SK-N-SH treated with all-trans-retinoic acid at 6 μM for 48 hours (cell line): ENCODE results near the gene UGT2B7.

Experiments used
- ATAC-seq: fragments of 200-7000 bp; cut with Tn5 transposase; 3 replicates; pipeline ENCODE4 v1.9.1; 2020; ENCODE audit warnings: mild to moderate bottlenecking, moderate library complexity
- ARNTL ChIP-seq: fragments of 450-650 bp; formaldehyde crosslinking; IDR thresholded peaks from 2 replicates; pipeline ENCODE4 v1.5.0; 2020; ENCODE audit warnings: low read depth, mild to moderate bottlenecking, moderate library complexity, borderline replicate concordance
- BACH2 ChIP-seq: fragments of 250-450 bp; sonication (Bioruptor Pico); IDR thresholded peaks from 2 replicates; pipeline ENCODE4 v1.9.0; 2021; ENCODE audit warnings: mild to moderate bottlenecking, borderline replicate concordance
- CSDC2 ChIP-seq: fragments of 250-450 bp; sonication (Bioruptor Pico); IDR thresholded peaks from 2 replicates; pipeline ENCODE4 v1.5.0; 2020; ENCODE audit warnings: mild to moderate bottlenecking, moderate library complexity
- ESRRG ChIP-seq: fragments of 250-450 bp; sonication (Bioruptor Pico); IDR thresholded peaks from 2 replicates; pipeline ENCODE4 v1.6.1; 2021; ENCODE audit warnings: mild to moderate bottlenecking
- ISL1 ChIP-seq: fragments of 250-450 bp; sonication (Bioruptor Pico); IDR thresholded peaks from 2 replicates; pipeline ENCODE4 v2.1.2; 2022; ENCODE audit warnings: mild to moderate bottlenecking, moderate library complexity
- PPARA ChIP-seq: fragments of 250-450 bp; sonication (Bioruptor Pico); IDR thresholded peaks from 2 replicates; pipeline ENCODE4 v1.5.0; 2020; ENCODE audit warnings: mild to moderate bottlenecking, borderline replicate concordance
- RARB ChIP-seq: fragments of 250-450 bp; sonication (Bioruptor Pico); IDR thresholded peaks from 2 replicates; pipeline ENCODE4 v1.8.0; 2021; ENCODE audit warnings: mild to moderate bottlenecking, moderate library complexity
- SNAI2 ChIP-seq: fragments of 250-450 bp; sonication (Bioruptor Pico); IDR thresholded peaks from 2 replicates; pipeline ENCODE4 v1.5.0; 2020; ENCODE audit warnings: mild to moderate bottlenecking, moderate library complexity
- TCF4 ChIP-seq: fragments of 250-450 bp; sonication (Bioruptor Pico); IDR thresholded peaks from 2 replicates; pipeline ENCODE4 v1.8.0; 2021; ENCODE audit warnings: mild to moderate bottlenecking, moderate library complexity, borderline replicate concordance
- TOX ChIP-seq: fragments of 250-450 bp; sonication (Bioruptor Pico); IDR thresholded peaks from 2 replicates; pipeline ENCODE4 v1.8.0; 2021; ENCODE audit warnings: mild to moderate bottlenecking, moderate library complexity, borderline replicate concordance
- ZC3H10 ChIP-seq: fragments of 250-450 bp; sonication (Bioruptor Pico); IDR thresholded peaks from 2 replicates; pipeline ENCODE4 v1.5.1; 2021; ENCODE audit warnings: mild to moderate bottlenecking, moderate library complexity
- ZFP3 ChIP-seq: fragments of 250-450 bp; sonication (Bioruptor Pico); IDR thresholded peaks from 2 replicates; pipeline ENCODE4 v1.5.0; 2020; ENCODE audit warnings: mild to moderate bottlenecking, moderate library complexity
- ZFP30 ChIP-seq: fragments of 450-650 bp; formaldehyde crosslinking; IDR thresholded peaks from 2 replicates; pipeline ENCODE4 v1.5.0; 2022; ENCODE audit warnings: mild to moderate bottlenecking, moderate library complexity
- ZNF565 ChIP-seq: fragments of 450-650 bp; formaldehyde crosslinking; conservative IDR thresholded peaks from 2 replicates; pipeline ENCODE4 v1.5.0; 2020; ENCODE audit warnings: low read depth, mild to moderate bottlenecking, moderate library complexity
- ZNF70 ChIP-seq: fragments of 450-650 bp; formaldehyde crosslinking; IDR thresholded peaks from 2 replicates; pipeline ENCODE4 v1.5.0; 2020; ENCODE audit warnings: mild to moderate bottlenecking, moderate library complexity
- ZNF8 ChIP-seq: fragments of 450-650 bp; formaldehyde crosslinking; IDR thresholded peaks from 2 replicates; pipeline ENCODE4 v1.5.0; 2020; ENCODE audit warnings: mild to moderate bottlenecking, moderate library complexity
- TF ChIP-seq, protein P1 (sequence below): fragments of 250-450 bp; sonication (Bioruptor Pico); IDR thresholded peaks from 2 replicates; pipeline ENCODE4 v1.5.1; 2020; ENCODE audit warnings: low read depth, mild to moderate bottlenecking, moderate library complexity
- TF ChIP-seq, protein P2 (sequence below): fragments of 250-450 bp; sonication (Bioruptor Pico); IDR thresholded peaks from 2 replicates; pipeline ENCODE4 v1.5.1; 2021; ENCODE audit warnings: mild to moderate bottlenecking, moderate library complexity
- TF ChIP-seq, protein P3 (sequence below): fragments of 250-450 bp; sonication (Bioruptor Pico); IDR thresholded peaks from 2 replicates; pipeline ENCODE4 v1.8.0; 2021; ENCODE audit warnings: low read depth, mild to moderate bottlenecking, moderate library complexity, borderline replicate concordance

The UGT2B7 gene

DNA sequence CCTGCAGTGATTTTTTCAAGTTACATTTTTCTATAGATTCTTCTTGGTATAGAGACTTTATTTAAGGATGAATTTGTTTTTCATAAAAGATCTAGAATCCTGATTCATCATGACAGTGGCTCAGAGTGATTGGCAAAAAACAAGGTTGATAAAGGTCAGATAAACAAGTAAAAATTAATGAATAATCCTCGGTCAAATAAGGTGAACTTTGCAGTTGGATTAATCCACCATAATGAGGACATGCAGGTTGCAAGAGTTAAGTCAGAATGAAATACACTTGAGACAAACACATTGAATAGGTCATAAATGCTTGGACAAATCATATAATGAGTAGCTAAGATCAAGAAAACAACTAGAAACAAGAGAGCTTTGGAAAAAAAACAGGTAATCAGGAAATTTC is 22.9 kb upstream of the UGT2B7 start (continued):
- TF ChIP-seq ARNTL (CRISPR knock-in tag) (no peak), RARB (CRISPR knock-in tag) (no peak), ZNF565 (CRISPR knock-in tag) (no peak), PPARA (CRISPR knock-in tag) (no peak), TCF4 (CRISPR knock-in tag) (no peak), ZFP30 (CRISPR knock-in tag) (no peak), TOX (CRISPR knock-in tag) (no peak)
- TF ChIP-seq, protein P1, sequence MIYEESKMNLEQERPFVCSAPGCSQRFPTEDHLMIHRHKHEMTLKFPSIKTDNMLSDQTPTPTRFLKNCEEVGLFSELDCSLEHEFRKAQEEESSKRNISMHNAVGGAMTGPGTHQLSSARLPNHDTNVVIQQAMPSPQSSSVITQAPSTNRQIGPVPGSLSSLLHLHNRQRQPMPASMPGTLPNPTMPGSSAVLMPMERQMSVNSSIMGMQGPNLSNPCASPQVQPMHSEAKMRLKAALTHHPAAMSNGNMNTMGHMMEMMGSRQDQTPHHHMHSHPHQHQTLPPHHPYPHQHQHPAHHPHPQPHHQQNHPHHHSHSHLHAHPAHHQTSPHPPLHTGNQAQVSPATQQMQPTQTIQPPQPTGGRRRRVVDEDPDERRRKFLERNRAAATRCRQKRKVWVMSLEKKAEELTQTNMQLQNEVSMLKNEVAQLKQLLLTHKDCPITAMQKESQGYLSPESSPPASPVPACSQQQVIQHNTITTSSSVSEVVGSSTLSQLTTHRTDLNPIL (CRISPR knock-in tag) = no peak

DNA sequence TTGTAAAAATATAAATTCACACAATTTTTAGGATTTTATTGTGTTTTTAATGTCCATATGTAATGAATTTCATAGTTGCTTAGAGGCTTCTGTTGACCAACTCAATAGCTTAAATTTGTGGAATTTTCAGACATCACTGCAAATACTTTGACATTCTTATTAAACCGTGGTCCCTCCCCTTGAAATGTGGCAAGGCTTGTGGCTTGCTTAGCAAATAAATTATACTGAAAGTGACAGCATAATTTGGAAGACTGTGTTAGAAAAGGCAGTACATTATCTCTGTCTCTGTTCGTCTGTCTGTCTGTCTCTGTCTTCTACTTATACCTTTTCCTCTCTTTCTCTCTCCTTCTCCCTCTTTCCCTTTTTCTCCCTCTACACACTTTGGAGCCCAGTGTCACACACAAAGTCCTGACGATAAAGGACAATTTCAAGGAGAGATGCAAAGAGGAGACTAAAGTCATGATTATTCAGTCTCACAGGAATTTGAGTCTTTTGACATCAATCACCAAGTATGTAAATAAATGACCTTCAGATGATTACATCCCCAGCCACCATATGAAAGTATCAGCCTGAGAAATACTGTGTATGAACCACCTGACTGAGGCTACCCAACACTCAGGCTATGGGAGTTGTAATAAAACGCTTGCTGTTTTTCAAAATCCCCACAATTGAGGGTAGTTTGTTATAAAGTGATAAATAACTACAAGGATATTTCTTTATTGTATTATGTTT is 21.0 kb upstream of the UGT2B7 start:
- ATAC-seq = no peak
- TF ChIP-seq, protein P2, sequence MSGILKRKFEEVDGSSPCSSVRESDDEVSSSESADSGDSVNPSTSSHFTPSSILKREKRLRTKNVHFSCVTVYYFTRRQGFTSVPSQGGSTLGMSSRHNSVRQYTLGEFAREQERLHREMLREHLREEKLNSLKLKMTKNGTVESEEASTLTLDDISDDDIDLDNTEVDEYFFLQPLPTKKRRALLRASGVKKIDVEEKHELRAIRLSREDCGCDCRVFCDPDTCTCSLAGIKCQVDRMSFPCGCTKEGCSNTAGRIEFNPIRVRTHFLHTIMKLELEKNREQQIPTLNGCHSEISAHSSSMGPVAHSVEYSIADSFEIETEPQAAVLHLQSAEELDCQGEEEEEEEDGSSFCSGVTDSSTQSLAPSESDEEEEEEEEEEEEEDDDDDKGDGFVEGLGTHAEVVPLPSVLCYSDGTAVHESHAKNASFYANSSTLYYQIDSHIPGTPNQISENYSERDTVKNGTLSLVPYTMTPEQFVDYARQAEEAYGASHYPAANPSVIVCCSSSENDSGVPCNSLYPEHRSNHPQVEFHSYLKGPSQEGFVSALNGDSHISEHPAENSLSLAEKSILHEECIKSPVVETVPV = no peak
- TF ChIP-seq ZC3H10 (CRISPR knock-in tag) = no peak
- no peak for TF ChIP-seq RARB (CRISPR knock-in tag)
- TF ChIP-seq CSDC2 (CRISPR knock-in tag) = no peak
- no peak for TF ChIP-seq ARNTL (CRISPR knock-in tag)
- no peak for TF ChIP-seq ZNF70
- TF ChIP-seq, protein P3, sequence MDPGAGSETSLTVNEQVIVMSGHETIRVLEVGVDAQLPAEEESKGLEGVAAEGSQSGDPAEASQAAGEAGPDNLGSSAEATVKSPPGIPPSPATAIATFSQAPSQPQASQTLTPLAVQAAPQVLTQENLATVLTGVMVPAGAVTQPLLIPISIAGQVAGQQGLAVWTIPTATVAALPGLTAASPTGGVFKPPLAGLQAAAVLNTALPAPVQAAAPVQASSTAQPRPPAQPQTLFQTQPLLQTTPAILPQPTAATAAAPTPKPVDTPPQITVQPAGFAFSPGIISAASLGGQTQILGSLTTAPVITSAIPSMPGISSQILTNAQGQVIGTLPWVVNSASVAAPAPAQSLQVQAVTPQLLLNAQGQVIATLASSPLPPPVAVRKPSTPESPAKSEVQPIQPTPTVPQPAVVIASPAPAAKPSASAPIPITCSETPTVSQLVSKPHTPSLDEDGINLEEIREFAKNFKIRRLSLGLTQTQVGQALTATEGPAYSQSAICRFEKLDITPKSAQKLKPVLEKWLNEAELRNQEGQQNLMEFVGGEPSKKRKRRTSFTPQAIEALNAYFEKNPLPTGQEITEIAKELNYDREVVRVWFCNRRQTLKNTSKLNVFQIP = no peak
- TF ChIP-seq ZFP30 (CRISPR knock-in tag) = no peak
- TF ChIP-seq ZFP3 (CRISPR knock-in tag) = no peak
- no peak for TF ChIP-seq BACH2 (CRISPR knock-in tag)
- no peak for TF ChIP-seq ZNF565 (CRISPR knock-in tag)
- TF ChIP-seq, protein P1 (CRISPR knock-in tag) = no peak
- TF ChIP-seq PPARA (CRISPR knock-in tag) = no peak
- TF ChIP-seq ISL1 = no peak
- no peak for TF ChIP-seq SNAI2
- no peak for TF ChIP-seq ZNF8 (CRISPR knock-in tag)

DNA sequence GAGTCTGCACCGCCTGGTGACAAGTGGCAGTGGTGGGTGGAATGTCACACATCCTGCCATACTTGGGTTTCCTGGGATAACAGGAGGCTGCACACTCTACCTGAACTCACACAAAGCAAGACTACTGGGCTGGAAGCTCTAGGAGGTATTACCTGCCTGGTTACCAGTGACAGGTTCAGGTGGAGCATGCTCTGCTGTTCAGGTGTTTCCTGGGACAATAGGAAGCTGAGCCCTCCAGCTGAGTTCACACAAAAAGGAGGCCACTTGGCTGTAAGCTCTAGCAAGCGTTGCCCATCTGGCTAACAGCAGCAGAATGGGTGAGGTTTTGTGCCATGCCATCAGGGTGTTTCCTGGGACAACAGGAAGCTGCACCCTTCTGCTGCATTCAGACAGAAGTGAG is 17.4 kb upstream of the UGT2B7 start:
- no peak for ATAC-seq
- TF ChIP-seq ZFP30 (CRISPR knock-in tag) (no peak), CSDC2 (CRISPR knock-in tag) (no peak), BACH2 (CRISPR knock-in tag) (no peak), PPARA (CRISPR knock-in tag) (no peak), ESRRG (CRISPR knock-in tag) (no peak)
- TF ChIP-seq, protein P2 = no peak
- TF ChIP-seq, protein P1 (CRISPR knock-in tag) = no peak
